Endothelial cell of umbilical vein (primary cell): ENCODE measurements around the gene DNAJC22.

Experiments used
- CTCF ChIP-seq, 2 donors: IDR thresholded peaks; 1 replicate in 1 of 2; 2 replicates in 1 of 2; pipeline ENCODE4 v1.5.1; 2011; ENCODE audit warnings: low read length in 2 of 2, mild to moderate bottlenecking in 2 of 2, moderate library complexity in 2 of 2, control low read depth in 1 of 2, inconsistent platforms in 1 of 2, low read depth in 1 of 2; ENCODE audit not compliant: insufficient read depth in 1 of 2; ENCODE audit errors: extremely low read depth in 1 of 2
- EZH2 ChIP-seq: IDR thresholded peaks from 2 replicates; pipeline ENCODE4 v1.6.1; 2012; ENCODE audit warnings: borderline replicate concordance, low read depth, mild to moderate bottlenecking, moderate library complexity, low read length, inconsistent platforms; ENCODE audit not compliant: severe bottlenecking
- FOS ChIP-seq: IDR thresholded peaks from 2 replicates; pipeline ENCODE4 v1.6.1; 2011; ENCODE audit warnings: mild to moderate bottlenecking, low read length, moderate library complexity, borderline replicate concordance; ENCODE audit not compliant: insufficient read depth
- MAX ChIP-seq: IDR thresholded peaks from 2 replicates; pipeline ENCODE4 v1.6.1; 2011; ENCODE audit not compliant: insufficient read depth, insufficient read length
- MYC ChIP-seq: IDR thresholded peaks from one replicate; pipeline ENCODE4 v1.6.1; 2011; ENCODE audit warnings: mild to moderate bottlenecking, low read depth, low read length
- POLR2A ChIP-seq: IDR thresholded peaks from 2 replicates; pipeline ENCODE4 v1.6.1; 2012; ENCODE audit warnings: low read depth, mild to moderate bottlenecking, control low read depth, low read length
- POLR2AphosphoS5 ChIP-seq: IDR thresholded peaks from 2 replicates; pipeline ENCODE4 v1.6.1; 2012; ENCODE audit warnings: low read depth, mild to moderate bottlenecking, control low read depth, low read length, moderate library complexity; ENCODE audit not compliant: insufficient read depth

GRCh38 chr12:49340971-49341776, 5.5 kb upstream of the DNAJC22 start:
- no peak for TF ChIP-seq CTCF (IDR thresholded peaks at IDR 0.05; ENCODE audit: extremely low read depth in 1 of 2, insufficient read depth in 1 of 2, low read depth in 1 of 2, low read length in 2 of 2)
- TF ChIP-seq POLR2A = no peak
- no peak for TF ChIP-seq MYC
- no peak for TF ChIP-seq EZH2
- no peak for TF ChIP-seq FOS
- no peak for TF ChIP-seq POLR2AphosphoS5
- no peak for TF ChIP-seq MAX
